ENCODE data around the gene ARHGAP5. TPM values are rescaled to one million over a fixed set of nuclear protein-coding genes. Genes with fewer than 3 reads are reported as not detected.

Gene ARHGAP5
- total and polyA plus RNA-seq, 9 of the 15 experiments (the other 6 are each of a cell fraction or from before 2014, with no cell fraction given), result 3.1 to 21.8 (median 12.1) TPM

DNA sequence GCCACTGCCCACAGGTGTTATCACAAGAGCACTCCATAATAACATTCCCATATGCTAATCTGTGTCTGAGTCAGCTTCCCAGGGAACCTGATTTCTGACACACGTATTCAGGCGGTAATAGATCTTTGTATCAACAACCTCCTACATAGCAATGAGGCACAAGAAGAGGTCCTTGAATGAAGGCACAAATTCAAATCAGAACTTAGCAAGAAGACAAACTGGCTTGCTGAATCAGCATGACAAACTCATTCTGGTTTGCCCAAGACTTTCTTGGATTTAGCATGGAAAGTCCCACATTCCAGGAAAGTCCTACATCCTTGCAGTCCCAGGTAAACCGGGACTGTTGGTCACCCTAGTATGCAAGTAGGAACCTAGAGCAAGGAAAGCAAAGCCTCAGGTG, 90.8 kb downstream of the ARHGAP5 start:
- no peak for FAIRE-seq
- in situ Hi-C loops (cut with MboI), result no loop called here
- Histone ChIP-seq H3K9ac (ENCODE audit: insufficient read depth in 1 of 2, low read depth in 2 of 2, low read length in 2 of 2) (no peak overlapping the region), H2AFZ (ENCODE audit: low read depth, low read length) (no peak overlapping the region), H3K27me3 (ENCODE audit: control insufficient read depth in 2 of 2, insufficient read depth in 2 of 2, low read length in 2 of 2) (no peaks in the 10 kb centered on the region), H3K27ac (ENCODE audit: extremely low read depth, low read depth, low read length) (no peak overlapping the region), H3K9me3 (replicated peaks; ENCODE audit: control insufficient read depth, insufficient read depth, low read depth, low read length) (no peaks in the 10 kb centered on the region), H3K79me2 (ENCODE audit: control insufficient read depth, insufficient read depth, low read length) (no peaks in the 10 kb centered on the region), H3K4me1 (replicated peaks in 1 of 2; ENCODE audit: control insufficient read depth in 2 of 2, insufficient read depth in 2 of 2, low read length in 2 of 2) (no peaks in the 10 kb centered on the region; a peak in 1 of 5 replicates), H3K4me3 (no peak overlapping the region), H3K9me1 (ENCODE audit: control insufficient read depth, insufficient read depth, low read length) (no peaks in the 10 kb centered on the region), H3K4me2 (ENCODE audit: insufficient read depth, low read length) (no peak overlapping the region), H3K36me3 (ENCODE audit: control insufficient read depth, insufficient read depth, low read length) (no peaks in the 10 kb centered on the region), H4K20me1 (replicated peaks; ENCODE audit: control insufficient read depth, insufficient read depth, low read length) (no peaks in the 10 kb centered on the region)
- intact Hi-C loops (cut with micrococcal nuclease), result no loop called here
- ChIA-PET CTCF (ENCODE audit: low intra/inter-chr PET ratio) (no interaction called here), POLR2A (no interaction called here)
- no TSS peak for BruUV-seq (replicated peaks)
- TF ChIP-seq MAFG (tag; conservative IDR thresholded peaks at IDR 0.05) (peak; percentile 22; the same call in 1 of the 2 replicates), NR3C1 (CRISPR knock-in tag; IDR thresholded peaks at IDR 0.05) (no peak), MYBL2 (IDR thresholded peaks at IDR 0.05; ENCODE audit: low read depth) (no peak), MYBL2 (CRISPR knock-in tag; IDR thresholded peaks at IDR 0.05; ENCODE audit: borderline replicate concordance) (no peak), CBFA2T3 (IDR thresholded peaks at IDR 0.05) (peak; percentile 10; the same call in 1 of the 2 replicates), ZNF316 (IDR thresholded peaks at IDR 0.05) (peak; percentile 15; the same call in 1 of the 2 replicates), ZFX (CRISPR knock-in tag; IDR thresholded peaks at IDR 0.05) (no peak), TAF1 (IDR thresholded peaks at IDR 0.05; ENCODE audit: control insufficient read depth, extremely low read depth, insufficient read depth, low read length, severe bottlenecking) (no peak), C11orf30 (IDR thresholded peaks at IDR 0.05; ENCODE audit: low read depth) (0 out of 2 replicates have a peak, but pooled peaks have one; percentile 23)
- TF ChIP-seq, protein P1, sequence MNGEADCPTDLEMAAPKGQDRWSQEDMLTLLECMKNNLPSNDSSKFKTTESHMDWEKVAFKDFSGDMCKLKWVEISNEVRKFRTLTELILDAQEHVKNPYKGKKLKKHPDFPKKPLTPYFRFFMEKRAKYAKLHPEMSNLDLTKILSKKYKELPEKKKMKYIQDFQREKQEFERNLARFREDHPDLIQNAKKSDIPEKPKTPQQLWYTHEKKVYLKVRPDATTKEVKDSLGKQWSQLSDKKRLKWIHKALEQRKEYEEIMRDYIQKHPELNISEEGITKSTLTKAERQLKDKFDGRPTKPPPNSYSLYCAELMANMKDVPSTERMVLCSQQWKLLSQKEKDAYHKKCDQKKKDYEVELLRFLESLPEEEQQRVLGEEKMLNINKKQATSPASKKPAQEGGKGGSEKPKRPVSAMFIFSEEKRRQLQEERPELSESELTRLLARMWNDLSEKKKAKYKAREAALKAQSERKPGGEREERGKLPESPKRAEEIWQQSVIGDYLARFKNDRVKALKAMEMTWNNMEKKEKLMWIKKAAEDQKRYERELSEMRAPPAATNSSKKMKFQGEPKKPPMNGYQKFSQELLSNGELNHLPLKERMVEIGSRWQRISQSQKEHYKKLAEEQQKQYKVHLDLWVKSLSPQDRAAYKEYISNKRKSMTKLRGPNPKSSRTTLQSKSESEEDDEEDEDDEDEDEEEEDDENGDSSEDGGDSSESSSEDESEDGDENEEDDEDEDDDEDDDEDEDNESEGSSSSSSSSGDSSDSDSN (IDR thresholded peaks at IDR 0.05; ENCODE audit: borderline replicate concordance in 1 of 2, low read depth in 2 of 2, low read length in 2 of 2), result no peak
- 4% methylated on average over 3 of the region's 3 CpGs for WGBS (ENCODE audit: insufficient coverage, low coverage, missing lambda C conversion rate)
- no peak for ATAC-seq
- no peak for DNase-seq (ENCODE audit: extremely low read depth in 1 of 4, low spot score in 3 of 4)

Measured in K562 (cell line).